NCI-H1048 (cell line): ENCODE measurements around the gene SKIC8.

Experiments used
- DNase-seq: peaks from one replicate; lab custom pipeline; 2025; lab: John Stamatoyannopoulos, UW

SKIC8 gene

GRCh38 chr15:78321786-78322185 is 22.4 kb upstream of the SKIC8 start:
- no peak for DNase-seq

- DNase-seq, result no peak
Observed at GRCh38 chr15:78321041-78321570, 21.7 kb upstream of the SKIC8 start.

GRCh38 chr15:78320183-78320582 is 20.8 kb upstream of the SKIC8 start:
- DNase-seq, result no peak

- no peak for DNase-seq
Observed at GRCh38 chr15:78319588-78319987, 20.2 kb upstream of the SKIC8 start.

GRCh38 chr15:78317145-78317836 is 17.9 kb upstream of the SKIC8 start:
- DNase-seq, result no peak

GRCh38 chr15:78316283-78317083 is 17.1 kb upstream of the SKIC8 start:
- DNase-seq, result no peak

- DNase-seq, result no peak
Observed at GRCh38 chr15:78315686-78316282, 16.4 kb upstream of the SKIC8 start.

GRCh38 chr15:78314181-78314581 is 14.8 kb upstream of the SKIC8 start:
- no peak for DNase-seq

GRCh38 chr15:78313383-78313782 is 14.0 kb upstream of the SKIC8 start:
- no peak for DNase-seq

GRCh38 chr15:78312957-78313356 is 13.5 kb upstream of the SKIC8 start:
- no peak for DNase-seq

- DNase-seq, result no peak
Observed at GRCh38 chr15:78312536-78312935, 13.1 kb upstream of the SKIC8 start.

- DNase-seq, result no peak
Observed at GRCh38 chr15:78311292-78311691, 11.9 kb upstream of the SKIC8 start.

- peak; percentile 9 for DNase-seq
Observed at GRCh38 chr15:78308422-78309032, 9.1 kb upstream of the SKIC8 start.

- DNase-seq, result no peak
Observed at GRCh38 chr15:78307976-78308375, 8.6 kb upstream of the SKIC8 start.

- no peak for DNase-seq
Observed at GRCh38 chr15:78306176-78306774, 6.9 kb upstream of the SKIC8 start.

GRCh38 chr15:78304216-78305066 is 5.0 kb upstream of the SKIC8 start:
- DNase-seq, result no peak

GRCh38 chr15:78302579-78303312 is 3.3 kb upstream of the SKIC8 start:
- no peak for DNase-seq

- DNase-seq, result no peak
Observed at GRCh38 chr15:78301828-78302227, 2.4 kb upstream of the SKIC8 start.

- DNase-seq, result no peak
Observed at GRCh38 chr15:78301326-78301725, 1.9 kb upstream of the SKIC8 start.

- DNase-seq, result no peak
Observed at GRCh38 chr15:78292219-78292618, 7.2 kb downstream of the SKIC8 start.
